Loucy (cell line): ENCODE measurements around the gene THPO.

Source experiments
- CTCF ChIP-seq: fragments of 200-600 bp; sonication (generic); conservative IDR thresholded peaks from 2 replicates; pipeline ENCODE4 v1.5.1; 2014; ENCODE audit warnings: mild to moderate bottlenecking, antibody characterized with exemption, low read length
- EZH2phosphoT487 ChIP-seq: fragments of 200-600 bp; IDR thresholded peaks from 2 replicates; pipeline ENCODE4 v1.6.1; 2018; ENCODE audit warnings: antibody characterized with exemption, mild to moderate bottlenecking, moderate library complexity, borderline replicate concordance

GRCh38 chr3:184335661-184336546, 42.1 kb downstream of the THPO start:
- TF ChIP-seq CTCF, result no peak
- no peak for TF ChIP-seq EZH2phosphoT487
